Neuron (in vitro differentiated cells): ENCODE measurements around the gene ANKRD27.
"Not testable (repeated sequence)": the region's sequence is repeated elsewhere in the genome, so short reads cannot be mapped to it uniquely, and the experiment has no call there.

Experiments used
- H2AFZ ChIP-seq: one replicate; pipeline ENCODE4 v1.6.1; 2013; ENCODE audit warnings: low read depth, mild to moderate bottlenecking, inconsistent platforms, low read length, moderate library complexity
- H3K27me3 ChIP-seq: one replicate; pipeline ENCODE4 v1.6.1; 2013; ENCODE audit warnings: low read length; ENCODE audit not compliant: insufficient read depth
- H3K36me3 ChIP-seq: one replicate; pipeline ENCODE4 v1.6.1; 2013; ENCODE audit warnings: low read length; ENCODE audit not compliant: insufficient read depth
- H3K4me1 ChIP-seq: one replicate; pipeline ENCODE4 v1.6.1; 2013; ENCODE audit warnings: low read length; ENCODE audit not compliant: insufficient read depth
- H3K4me3 ChIP-seq: 2 replicates; pipeline ENCODE4 v1.5.1; 2013; ENCODE audit warnings: mild to moderate bottlenecking, low read length, moderate library complexity
- H3K9me3 ChIP-seq: one replicate; pipeline ENCODE4 v1.6.1; 2013; ENCODE audit warnings: low read length

Gene ANKRD27

DNA sequence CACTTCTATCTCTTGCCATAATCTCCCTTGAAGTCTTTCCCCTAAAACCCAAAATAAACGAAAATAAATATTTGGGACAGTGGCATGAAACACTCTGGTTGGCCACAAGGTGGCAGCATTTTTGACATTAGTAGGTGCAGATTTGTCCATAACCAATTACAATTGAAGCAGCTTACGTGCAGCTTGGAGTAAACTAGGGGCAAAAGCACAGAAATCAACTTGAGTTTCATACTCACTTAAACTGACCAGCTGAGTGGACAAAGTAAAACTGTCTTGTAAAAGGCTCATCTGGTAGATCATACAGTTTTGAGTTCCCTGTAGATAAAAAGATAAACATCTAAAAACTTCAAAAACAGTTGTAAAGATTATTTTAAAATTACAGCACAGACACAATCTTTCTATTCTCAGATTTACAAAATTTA is 75.2 kb downstream of the ANKRD27 start:
- H3K36me3 ChIP-seq: peaks cover 52% of the 10 kb centered on the region

DNA sequence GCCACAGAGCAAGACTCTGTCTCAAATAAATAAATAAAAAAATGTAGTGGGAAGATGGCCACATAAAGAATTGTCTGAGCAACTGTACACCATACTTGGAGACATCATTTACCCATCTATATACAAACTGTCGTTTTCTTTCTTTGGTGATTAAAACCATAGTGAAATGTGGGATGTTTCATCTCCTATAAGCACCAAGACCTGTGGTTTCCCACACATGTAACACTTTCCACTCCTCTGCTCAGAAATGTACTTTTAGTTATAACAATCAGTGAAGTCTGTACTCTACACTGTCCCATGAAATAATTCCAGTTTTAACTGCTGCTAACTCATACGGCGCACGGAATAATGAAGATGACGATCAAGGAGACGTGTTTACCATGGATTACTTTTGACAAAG is 75.7 kb downstream of the ANKRD27 start:
- no peaks in the 10 kb centered on the region for H3K9me3 ChIP-seq
- no peak overlapping the region for H3K4me3 ChIP-seq
- no peaks in the 10 kb centered on the region for H3K27me3 ChIP-seq
- H2AFZ ChIP-seq: no peak overlapping the region
- peaks cover 56% of the 10 kb centered on the region for H3K36me3 ChIP-seq
- no peaks in the 10 kb centered on the region for H3K4me1 ChIP-seq

More for the DNA sequence above, 75.2 kb downstream of the ANKRD27 start:
- H3K4me3 ChIP-seq: no peak overlapping the region
- no peaks in the 10 kb centered on the region for H3K4me1 ChIP-seq
- no peaks in the 10 kb centered on the region for H3K9me3 ChIP-seq
- no peak overlapping the region for H2AFZ ChIP-seq
- H3K27me3 ChIP-seq: no peaks in the 10 kb centered on the region

DNA sequence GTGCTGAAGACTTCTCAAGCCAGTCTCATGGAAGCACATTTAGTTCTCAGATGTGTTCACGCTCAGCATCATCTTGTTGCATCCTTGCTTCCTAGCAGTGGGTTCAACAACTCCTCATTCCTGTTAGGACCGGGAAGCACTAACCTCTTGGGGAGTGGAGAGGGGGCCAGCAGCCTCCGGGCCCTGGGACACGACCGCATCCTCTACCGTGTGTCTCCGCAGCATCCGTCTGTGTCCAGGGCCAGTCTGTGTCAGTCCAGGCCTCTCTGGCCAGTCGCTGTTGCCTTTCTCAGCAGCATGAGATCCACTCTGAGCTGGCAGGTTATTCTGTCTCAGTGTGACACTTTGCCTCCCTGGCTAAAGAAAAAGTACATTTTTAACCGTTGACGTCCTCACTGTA is 77.0 kb downstream of the ANKRD27 start:
- H3K36me3 ChIP-seq: peaks cover 54% of the 10 kb centered on the region

DNA sequence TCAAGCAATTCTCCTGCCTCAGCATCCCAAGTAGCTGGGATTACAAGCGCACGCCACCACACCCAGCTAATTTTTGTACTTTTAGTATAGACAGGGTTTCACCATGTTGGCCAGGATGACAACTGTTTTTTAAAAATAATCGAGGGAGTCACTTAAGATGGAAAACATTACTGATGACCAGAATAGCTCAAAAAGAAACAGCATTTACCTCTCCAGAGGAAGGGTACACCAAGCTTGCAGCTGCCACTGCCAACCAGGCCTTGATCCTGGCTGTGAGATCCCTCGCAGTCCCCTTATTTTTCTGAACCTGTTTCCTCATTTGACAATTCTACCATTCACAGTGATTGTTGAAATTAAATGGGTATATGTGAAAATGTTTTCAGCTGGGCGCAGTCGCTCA is 79.5 kb downstream of the ANKRD27 start:
- Histone ChIP-seq H3K4me3 (no peak overlapping the region), H3K9me3 (no peaks in the 10 kb centered on the region), H3K4me1 (no peaks in the 10 kb centered on the region), H3K36me3 (peaks cover 47% of the 10 kb centered on the region), H2AFZ (no peak overlapping the region), H3K27me3 (no peaks in the 10 kb centered on the region)

More for the DNA sequence above, 77.0 kb downstream of the ANKRD27 start:
- Histone ChIP-seq H3K4me1 (no peaks in the 10 kb centered on the region), H3K9me3 (no peaks in the 10 kb centered on the region), H3K27me3 (no peaks in the 10 kb centered on the region), H3K4me3 (no peak overlapping the region), H2AFZ (no peak overlapping the region)

DNA sequence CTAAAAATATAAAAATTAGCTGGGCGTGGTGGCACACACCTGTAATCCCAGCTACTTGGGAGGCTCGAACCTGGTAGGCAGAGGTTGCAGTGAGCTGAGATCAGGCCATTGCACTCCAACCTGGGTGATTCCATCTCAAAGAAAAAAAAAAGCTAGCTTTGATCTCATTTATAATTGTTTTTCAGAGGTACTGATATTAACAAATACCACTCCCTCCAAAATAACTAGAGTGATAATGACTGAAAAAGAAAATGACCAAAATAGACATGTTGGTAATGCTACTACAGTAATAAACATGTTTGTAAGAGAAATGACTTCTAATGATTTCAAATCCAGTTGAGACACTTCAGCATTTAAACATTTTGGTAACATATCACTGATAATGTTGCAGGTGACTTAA is 81.0 kb downstream of the ANKRD27 start:
- H2AFZ ChIP-seq: no peak overlapping the region
- H3K36me3 ChIP-seq: peaks cover 45% of the 10 kb centered on the region
- no peaks in the 10 kb centered on the region for H3K9me3 ChIP-seq
- H3K4me1 ChIP-seq: no peaks in the 10 kb centered on the region
- no peaks in the 10 kb centered on the region for H3K27me3 ChIP-seq
- H3K4me3 ChIP-seq: no peak overlapping the region

DNA sequence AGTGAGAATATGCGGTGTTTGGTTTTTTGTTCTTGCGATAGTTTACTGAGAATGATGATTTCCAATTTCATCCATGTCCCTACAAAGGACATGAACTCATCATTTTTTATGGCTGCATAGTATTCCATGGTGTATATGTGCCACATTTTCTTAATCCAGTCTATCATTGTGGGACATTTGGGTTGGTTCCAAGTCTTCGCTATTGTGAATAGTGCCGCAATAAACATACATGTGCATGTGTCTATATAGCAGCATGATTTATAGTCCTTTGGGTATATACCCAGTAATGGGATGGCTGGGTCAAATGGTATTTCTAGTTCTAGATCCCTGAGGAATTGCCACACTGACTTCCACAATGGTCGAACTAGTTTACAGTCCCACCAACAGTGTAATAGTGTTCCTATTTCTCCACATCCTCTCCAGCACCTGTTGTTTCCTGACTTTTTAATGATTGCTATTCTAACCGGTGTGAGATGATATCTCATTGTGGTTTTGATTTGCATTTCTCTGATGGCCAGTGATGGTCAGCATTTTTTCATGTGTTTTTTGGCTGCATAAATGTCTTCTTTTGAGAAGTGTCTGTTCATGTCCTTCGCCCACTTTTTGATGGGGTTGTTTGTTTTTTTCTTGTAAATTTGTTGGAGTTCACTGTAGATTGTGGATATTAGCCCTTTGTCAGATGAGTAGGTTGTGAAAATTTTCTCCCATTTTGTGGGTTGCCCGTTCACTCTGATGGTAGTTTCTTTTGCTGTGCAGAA is 87.1 kb downstream of the ANKRD27 start:
- H3K4me3 ChIP-seq, H3K27me3 ChIP-seq, H2AFZ ChIP-seq, H3K9me3 ChIP-seq, H3K4me1 ChIP-seq: not testable (repeated sequence)
- peaks cover 36% of the 10 kb centered on the region for H3K36me3 ChIP-seq

DNA sequence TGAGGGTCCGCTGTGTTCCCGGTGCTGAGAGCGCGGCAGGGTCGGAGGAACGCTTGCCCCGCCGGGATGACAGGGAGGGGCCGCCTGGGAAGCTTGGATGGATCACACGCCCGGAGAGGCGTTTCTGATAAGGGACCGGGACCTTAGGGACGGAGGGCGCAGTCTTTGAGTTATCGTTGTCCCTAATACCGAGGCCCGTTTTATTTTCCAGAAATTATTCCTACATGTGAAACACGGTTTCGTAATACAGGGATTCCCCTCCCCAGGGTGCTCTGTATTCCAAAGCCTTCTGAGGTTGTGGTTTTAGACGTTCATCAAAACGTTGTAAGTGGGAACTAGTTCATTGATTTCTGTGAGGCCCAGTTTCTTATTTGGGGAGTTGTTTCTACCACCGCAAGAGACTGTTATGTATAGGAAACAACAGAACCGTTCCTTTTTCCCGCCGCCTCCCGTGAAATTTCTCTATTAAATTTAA is 93.2 kb downstream of the ANKRD27 start:
- Histone ChIP-seq H3K27me3 (peaks cover 3% of the 10 kb centered on the region), H3K4me1 (peaks cover 8% of the 10 kb centered on the region), H3K36me3 (peaks cover 37% of the 10 kb centered on the region), H3K9me3 (no peaks in the 10 kb centered on the region), H3K4me3 (peak overlapping the region; percentile 98), H2AFZ (peak overlapping the region; percentile 80)

DNA sequence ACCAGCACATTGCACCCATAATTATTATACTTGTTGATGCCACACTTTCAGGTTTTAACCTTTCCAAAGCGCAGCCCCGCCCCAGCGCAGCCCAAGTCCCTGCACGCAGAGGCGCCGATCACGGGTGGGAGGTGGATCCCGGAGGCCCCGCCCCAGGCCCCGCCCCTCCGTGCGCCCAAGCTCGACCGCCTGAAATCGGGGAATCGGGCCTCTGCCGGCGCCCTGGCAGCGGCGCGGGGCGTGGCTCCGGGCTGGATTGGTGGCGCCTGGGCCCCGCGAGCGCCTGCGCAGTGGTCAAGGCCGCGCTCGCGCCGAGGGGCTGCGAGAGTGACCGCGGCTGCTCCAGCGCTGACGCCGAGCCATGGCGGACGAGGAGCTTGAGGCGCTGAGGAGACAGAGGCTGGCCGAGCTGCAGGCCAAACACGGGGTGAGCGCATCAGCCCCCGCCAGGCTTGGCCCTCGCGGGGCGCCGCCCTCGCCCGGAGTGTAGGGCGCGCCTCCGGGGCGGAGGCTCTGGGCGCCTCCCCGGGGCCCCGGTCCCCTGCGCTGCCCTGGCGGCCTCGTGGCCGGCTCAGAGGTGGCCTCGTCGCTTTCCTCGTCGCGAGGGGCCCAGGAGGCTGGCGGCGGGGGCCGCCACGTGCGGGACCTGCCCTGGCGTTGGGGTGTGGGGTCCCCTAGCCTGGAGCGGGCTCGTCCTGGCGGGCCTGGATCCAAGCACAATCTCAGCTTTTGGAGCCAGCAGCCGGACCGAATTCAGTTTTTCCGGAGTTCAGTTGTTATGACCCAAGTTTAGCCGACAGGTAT is 93.9 kb downstream of the ANKRD27 start, which contains the start of gene PDCD5:
Gene PDCD5, plus strand, starts transcription at position 290 of the 804 bp plus-strand sequence. Its CDS starts 72 bp downstream, at position 362.
- Histone ChIP-seq H3K36me3 (peaks cover 31% of the 10 kb centered on the region), H2AFZ (peak within 1 kb of the TSS; percentile 80), H3K9me3 (no peaks in the 10 kb centered on the region), H3K27me3 (peaks cover 3% of the 10 kb centered on the region), H3K4me3 (peak within 1 kb of the TSS; percentile 98), H3K4me1 (peaks cover 8% of the 10 kb centered on the region)

DNA sequence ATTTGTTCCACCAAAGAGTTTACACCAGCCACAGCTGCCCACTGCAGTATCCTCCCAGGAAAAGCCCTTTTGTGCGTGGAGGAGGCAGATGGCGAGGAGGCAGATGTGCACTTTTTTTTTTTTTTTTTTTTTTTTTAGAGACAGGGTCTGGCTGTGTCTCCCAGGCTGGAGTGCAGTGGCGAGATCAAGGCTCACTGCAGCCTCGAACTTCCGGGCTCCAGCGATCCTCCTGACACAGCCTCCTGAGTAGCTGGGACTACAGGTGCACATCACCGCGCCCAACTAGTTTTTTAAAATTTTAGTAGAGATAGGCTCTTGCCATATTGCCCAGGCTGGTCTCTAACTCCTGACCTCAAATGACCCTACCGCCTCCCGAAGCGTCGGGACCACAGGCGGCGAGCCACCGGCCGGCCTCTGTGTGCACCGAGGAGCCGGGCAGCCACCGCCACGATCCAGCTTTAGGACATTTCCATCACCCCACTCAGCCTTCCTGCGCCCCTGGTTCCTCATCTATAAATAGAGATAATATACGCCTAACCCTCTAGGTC is 94.6 kb downstream of the ANKRD27 start:
- H3K36me3 ChIP-seq: peaks cover 24% of the 10 kb centered on the region
- H3K4me1 ChIP-seq: peaks cover 8% of the 10 kb centered on the region
- H3K27me3 ChIP-seq: peaks cover 3% of the 10 kb centered on the region
- peak overlapping the region; percentile 58 for H2AFZ ChIP-seq
- H3K9me3 ChIP-seq: no peaks in the 10 kb centered on the region
- peak overlapping the region; percentile 98 for H3K4me3 ChIP-seq

DNA sequence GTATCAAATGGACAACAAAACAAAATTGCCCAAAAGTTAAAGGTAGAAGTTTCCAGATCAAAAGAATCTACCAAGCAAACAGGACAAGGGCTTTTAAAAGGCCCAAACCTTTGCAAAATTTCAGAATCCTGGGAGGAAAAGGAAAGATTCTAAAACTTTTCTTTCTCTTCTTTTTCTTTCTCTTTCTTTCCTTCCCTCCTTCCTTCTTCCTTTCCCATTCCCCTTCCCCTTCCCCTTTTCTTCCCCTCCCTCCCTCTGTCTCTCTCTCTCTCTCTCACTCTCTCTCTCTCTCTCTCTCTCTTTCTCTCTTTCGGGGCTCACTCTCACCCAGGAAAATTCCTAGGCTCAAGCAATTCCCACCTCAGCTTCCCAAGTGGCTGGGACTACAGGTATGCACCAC is 98.2 kb downstream of the ANKRD27 start:
- Histone ChIP-seq H3K4me1 (peaks cover 2% of the 10 kb centered on the region), H3K4me3 (no peak overlapping the region), H3K9me3 (no peaks in the 10 kb centered on the region), H3K27me3 (peaks cover 3% of the 10 kb centered on the region), H2AFZ (no peak overlapping the region), H3K36me3 (no peaks in the 10 kb centered on the region)

DNA sequence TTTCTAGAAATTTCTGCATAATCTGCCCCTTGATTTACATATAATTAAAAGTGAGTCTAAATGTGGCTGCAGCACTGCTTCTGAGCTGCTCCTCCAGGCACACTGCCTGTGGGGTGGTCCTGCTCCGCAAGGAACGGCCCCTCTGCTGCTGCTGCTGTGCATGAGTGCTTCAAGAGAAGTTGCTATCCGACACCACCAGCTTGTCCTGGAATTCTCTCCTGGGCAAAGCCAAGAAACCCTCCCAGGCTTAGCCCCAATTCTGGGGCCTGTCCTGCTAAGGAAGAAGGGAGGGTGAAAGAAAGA is 101.5 kb downstream of the ANKRD27 start:
- H3K9me3 ChIP-seq: no peaks in the 10 kb centered on the region
- no peak overlapping the region for H2AFZ ChIP-seq
- peaks cover 3% of the 10 kb centered on the region for H3K27me3 ChIP-seq
- no peaks in the 10 kb centered on the region for H3K36me3 ChIP-seq
- H3K4me3 ChIP-seq: no peak overlapping the region
- peaks cover 2% of the 10 kb centered on the region for H3K4me1 ChIP-seq

DNA sequence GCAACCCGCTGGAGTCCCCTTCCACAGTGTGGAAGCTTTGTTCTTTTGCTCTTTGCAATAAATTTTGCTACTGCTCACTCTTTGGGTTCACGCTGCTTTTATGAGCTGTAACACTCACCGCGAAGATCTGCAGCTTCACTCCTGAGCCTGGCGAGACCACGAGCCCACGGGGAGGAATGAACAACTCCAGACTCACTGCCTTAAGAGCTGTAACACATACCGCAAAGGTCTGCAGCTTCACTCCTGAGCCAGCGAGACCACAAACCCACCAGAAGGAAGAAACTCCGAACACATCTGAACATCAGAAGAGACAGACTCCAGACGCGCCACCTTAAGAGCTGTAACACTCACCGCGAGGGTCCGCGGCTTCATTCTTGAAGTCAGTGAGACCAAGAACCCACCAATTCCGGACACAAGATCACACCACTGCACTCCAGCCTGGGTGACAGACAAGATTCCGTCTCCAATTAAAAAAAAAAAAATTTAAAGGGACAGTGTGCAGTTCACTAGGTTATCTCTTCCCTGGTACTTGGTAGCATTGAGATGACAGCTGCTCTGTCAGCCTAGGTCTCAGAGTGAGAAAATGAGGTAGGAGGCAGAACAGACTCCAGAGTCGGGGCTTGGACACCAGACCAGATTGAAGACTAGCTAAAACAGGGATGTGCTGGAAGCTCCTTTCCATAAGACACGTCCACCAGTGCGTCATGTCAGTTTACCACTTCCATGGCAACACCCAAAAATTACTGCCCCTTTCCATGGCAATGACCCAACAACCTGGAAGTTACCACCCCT is 102.1 kb downstream of the ANKRD27 start:
- not testable (repeated sequence) for H3K4me1 ChIP-seq, H3K36me3 ChIP-seq, H2AFZ ChIP-seq, H3K27me3 ChIP-seq, H3K9me3 ChIP-seq, H3K4me3 ChIP-seq
